MV-4-11 (cell line): Measurements from ENCODE around the gene MAT2A.
"Not testable (repeated sequence)": the region's sequence is repeated elsewhere in the genome, so short reads cannot be mapped to it uniquely, and the experiment has no call there.

Experiments
- DNase-seq: peaks from one replicate; lab custom pipeline; 2025; lab: John Stamatoyannopoulos, UW

MAT2A gene

GRCh38 chr2:85547859-85548607, 9.1 kb downstream of the MAT2A start:
- DNase-seq, result no peak

- DNase-seq, result no peak
Measured at GRCh38 chr2:85548608-85548900, 9.6 kb downstream of the MAT2A start.

GRCh38 chr2:85549095-85549494, 10.1 kb downstream of the MAT2A start:
- no peak for DNase-seq

GRCh38 chr2:85549826-85550225, 10.9 kb downstream of the MAT2A start:
- DNase-seq, result no peak

GRCh38 chr2:85550486-85550885, 11.5 kb downstream of the MAT2A start:
- no peak for DNase-seq

GRCh38 chr2:85551698-85552678, 13.0 kb downstream of the MAT2A start:
- DNase-seq, result peak; percentile 72

- no peak for DNase-seq
Measured at GRCh38 chr2:85553184-85553583, 14.2 kb downstream of the MAT2A start.

- DNase-seq, result no peak
Measured at GRCh38 chr2:85554980-85555612, 16.1 kb downstream of the MAT2A start.

- no peak for DNase-seq
Measured at GRCh38 chr2:85557130-85557529, 18.2 kb downstream of the MAT2A start.

GRCh38 chr2:85558160-85558559, 19.2 kb downstream of the MAT2A start:
- no peak for DNase-seq

GRCh38 chr2:85560403-85560726, 21.4 kb downstream of the MAT2A start:
- not testable (repeated sequence) for DNase-seq

- DNase-seq, result no peak
Measured at GRCh38 chr2:85560812-85561279, 21.9 kb downstream of the MAT2A start.

- peak; percentile 92 for DNase-seq
Measured at GRCh38 chr2:85561280-85562212, 22.6 kb downstream of the MAT2A start, which contains the start of gene GGCX. Gene GGCX (minus strand): TSS chr2:85561493. CDS start chr2:85561428, 65 bp downstream.

GRCh38 chr2:85564144-85564563, 25.2 kb downstream of the MAT2A start:
- peak; percentile 90 for DNase-seq

GRCh38 chr2:85566265-85566664, 27.3 kb downstream of the MAT2A start:
- no peak for DNase-seq

- DNase-seq, result no peak
Measured at GRCh38 chr2:85575739-85576138, 36.8 kb downstream of the MAT2A start.

- DNase-seq, result no peak
Measured at GRCh38 chr2:85577063-85577385, 38.1 kb downstream of the MAT2A start.

GRCh38 chr2:85577386-85578242, 38.6 kb downstream of the MAT2A start, which contains the start of gene VAMP8:
Gene VAMP8 (plus strand): TSS chr2:85577586. CDS start chr2:85577647, 61 bp downstream.
- DNase-seq, result peak; percentile 66

- peak; percentile 93 for DNase-seq
Measured at GRCh38 chr2:85578243-85579180, 39.5 kb downstream of the MAT2A start.
